Measurements from ENCODE around the gene RPS15.

RPS15 gene

DNA sequence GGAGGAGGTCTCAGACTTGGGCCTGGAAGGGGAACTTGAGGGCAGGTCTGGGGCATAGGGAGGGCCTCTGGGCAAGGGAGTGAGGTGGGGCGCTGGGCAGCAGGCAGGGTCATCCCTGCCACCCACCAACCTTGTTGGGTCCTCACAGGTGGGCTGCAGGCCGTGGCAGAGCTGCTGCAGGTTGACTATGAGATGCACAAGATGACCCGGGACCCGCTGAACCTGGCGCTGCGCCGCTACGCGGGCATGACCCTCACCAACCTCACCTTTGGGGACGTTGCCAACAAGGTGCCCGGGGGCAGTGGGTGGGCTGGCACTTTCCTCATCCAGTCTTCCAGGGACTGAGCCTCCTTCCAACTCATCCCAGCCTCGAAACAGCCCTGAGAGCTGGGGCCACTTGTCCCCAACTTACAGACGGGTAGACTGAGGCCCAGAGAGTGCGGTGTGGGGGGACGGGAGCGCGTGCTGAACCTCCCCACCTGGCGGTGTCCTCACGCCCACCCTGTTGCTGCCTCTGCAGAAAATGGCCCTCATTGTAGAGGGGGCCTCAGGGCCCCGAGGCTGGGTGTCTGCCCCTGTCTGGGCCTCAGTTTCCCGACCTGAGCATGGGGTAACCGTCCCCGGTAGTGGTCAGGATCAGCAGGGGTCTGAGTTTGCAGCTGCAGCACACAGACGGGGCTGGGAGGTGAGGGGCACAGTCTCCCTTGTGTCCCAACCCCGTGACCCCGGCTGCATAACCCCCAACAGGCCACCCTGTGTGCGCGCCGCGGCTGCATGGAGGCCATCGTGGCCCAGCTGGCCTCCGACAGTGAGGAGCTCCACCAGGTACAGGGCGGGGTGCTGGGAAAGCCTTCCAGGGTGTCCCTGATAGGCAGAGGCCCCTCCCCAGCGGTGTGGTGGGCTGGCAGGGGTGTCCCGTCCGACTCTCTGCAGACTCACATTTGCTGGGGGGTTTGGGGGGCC lies 22.1 kb downstream of the RPS15 start:
- in situ Hi-C loops (cut with MboI; ENCODE audit: low sequenced_read_pairs, unreplicated experiment) = no loop called here
- DNase-seq (ENCODE audit: low spot score) = no peak
- TF ChIP-seq, protein P1, sequence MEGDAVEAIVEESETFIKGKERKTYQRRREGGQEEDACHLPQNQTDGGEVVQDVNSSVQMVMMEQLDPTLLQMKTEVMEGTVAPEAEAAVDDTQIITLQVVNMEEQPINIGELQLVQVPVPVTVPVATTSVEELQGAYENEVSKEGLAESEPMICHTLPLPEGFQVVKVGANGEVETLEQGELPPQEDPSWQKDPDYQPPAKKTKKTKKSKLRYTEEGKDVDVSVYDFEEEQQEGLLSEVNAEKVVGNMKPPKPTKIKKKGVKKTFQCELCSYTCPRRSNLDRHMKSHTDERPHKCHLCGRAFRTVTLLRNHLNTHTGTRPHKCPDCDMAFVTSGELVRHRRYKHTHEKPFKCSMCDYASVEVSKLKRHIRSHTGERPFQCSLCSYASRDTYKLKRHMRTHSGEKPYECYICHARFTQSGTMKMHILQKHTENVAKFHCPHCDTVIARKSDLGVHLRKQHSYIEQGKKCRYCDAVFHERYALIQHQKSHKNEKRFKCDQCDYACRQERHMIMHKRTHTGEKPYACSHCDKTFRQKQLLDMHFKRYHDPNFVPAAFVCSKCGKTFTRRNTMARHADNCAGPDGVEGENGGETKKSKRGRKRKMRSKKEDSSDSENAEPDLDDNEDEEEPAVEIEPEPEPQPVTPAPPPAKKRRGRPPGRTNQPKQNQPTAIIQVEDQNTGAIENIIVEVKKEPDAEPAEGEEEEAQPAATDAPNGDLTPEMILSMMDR (IDR thresholded peaks at IDR 0.05; ENCODE audit: borderline replicate concordance, control extremely low read depth, extremely low read depth, insufficient read depth, missing control alignments) = no peak

- DNase-seq (ENCODE audit: low spot score) = no peak
- in situ Hi-C loops (cut with MboI; ENCODE audit: low sequenced_read_pairs, unreplicated experiment) = no loop called here
- TF ChIP-seq, protein P1 (IDR thresholded peaks at IDR 0.05; ENCODE audit: borderline replicate concordance, control extremely low read depth, extremely low read depth, insufficient read depth, missing control alignments) = no peak
These were observed 23.7 kb downstream of the RPS15 start for GRCh38 chr19:1461862-1462261.

GRCh38 chr19:1465191-1466016 lies 27.2 kb downstream of the RPS15 start:
- in situ Hi-C loops (cut with MboI; ENCODE audit: low sequenced_read_pairs, unreplicated experiment) = no loop called here
- no peak for DNase-seq (ENCODE audit: low spot score)
- TF ChIP-seq, protein P1 (IDR thresholded peaks at IDR 0.05; ENCODE audit: borderline replicate concordance, control extremely low read depth, extremely low read depth, insufficient read depth, missing control alignments) = peak; percentile 48

- in situ Hi-C loops (cut with MboI; ENCODE audit: low sequenced_read_pairs, unreplicated experiment) = no loop called here
- TF ChIP-seq, protein P1 (IDR thresholded peaks at IDR 0.05; ENCODE audit: borderline replicate concordance, control extremely low read depth, extremely low read depth, insufficient read depth, missing control alignments) = no peak
- no peak for DNase-seq (ENCODE audit: low spot score)
These were observed 27.8 kb downstream of the RPS15 start for GRCh38 chr19:1466018-1466460.

GRCh38 chr19:1466461-1467214 lies 28.4 kb downstream of the RPS15 start:
- TF ChIP-seq, protein P1 (IDR thresholded peaks at IDR 0.05; ENCODE audit: borderline replicate concordance, control extremely low read depth, extremely low read depth, insufficient read depth, missing control alignments) = no peak
- in situ Hi-C loops (cut with MboI; ENCODE audit: low sequenced_read_pairs, unreplicated experiment) = no loop called here
- no peak for DNase-seq (ENCODE audit: low spot score)

- in situ Hi-C loops (cut with MboI; ENCODE audit: low sequenced_read_pairs, unreplicated experiment) = no loop called here
- DNase-seq (ENCODE audit: low spot score) = no peak
- TF ChIP-seq, protein P1 (IDR thresholded peaks at IDR 0.05; ENCODE audit: borderline replicate concordance, control extremely low read depth, extremely low read depth, insufficient read depth, missing control alignments) = no peak
These were observed 29.0 kb downstream of the RPS15 start for GRCh38 chr19:1467215-1467489.

All from GM13976 (cell line).